ENCODE data around the gene IL6.
A peak's percentile ranks its signal among the peaks of the same experiment; 100 is the strongest.
"Not testable (repeated sequence)": the region's sequence is repeated elsewhere in the genome, so short reads cannot be mapped to it uniquely, and the experiment has no call there.

IL6 gene

DNA sequence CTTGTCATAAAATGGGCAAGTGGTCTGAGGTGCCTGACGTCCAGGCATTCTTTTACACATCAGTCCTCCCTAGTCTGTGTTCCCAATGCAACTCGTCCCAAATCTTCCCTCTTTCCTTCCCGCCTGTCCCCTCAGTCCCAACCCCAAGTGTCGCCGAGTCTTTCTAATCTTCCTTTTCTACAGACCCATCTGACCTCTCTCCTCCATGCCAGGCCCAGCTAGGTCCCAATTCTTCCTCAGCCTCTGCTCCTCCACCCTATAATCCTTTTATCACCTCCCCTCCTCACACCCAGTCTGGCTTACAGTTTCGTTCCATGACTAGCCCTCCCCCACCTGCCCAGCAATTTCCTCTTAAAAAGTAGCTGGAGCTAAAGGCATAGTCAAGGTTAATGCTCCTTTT, 22.3 kb upstream of the IL6 start:
- DNase-seq, result not testable (repeated sequence)

- not testable (repeated sequence) for DNase-seq
Observed at GRCh38 chr7:22705874-22706273, 21.1 kb upstream of the IL6 start.

DNA sequence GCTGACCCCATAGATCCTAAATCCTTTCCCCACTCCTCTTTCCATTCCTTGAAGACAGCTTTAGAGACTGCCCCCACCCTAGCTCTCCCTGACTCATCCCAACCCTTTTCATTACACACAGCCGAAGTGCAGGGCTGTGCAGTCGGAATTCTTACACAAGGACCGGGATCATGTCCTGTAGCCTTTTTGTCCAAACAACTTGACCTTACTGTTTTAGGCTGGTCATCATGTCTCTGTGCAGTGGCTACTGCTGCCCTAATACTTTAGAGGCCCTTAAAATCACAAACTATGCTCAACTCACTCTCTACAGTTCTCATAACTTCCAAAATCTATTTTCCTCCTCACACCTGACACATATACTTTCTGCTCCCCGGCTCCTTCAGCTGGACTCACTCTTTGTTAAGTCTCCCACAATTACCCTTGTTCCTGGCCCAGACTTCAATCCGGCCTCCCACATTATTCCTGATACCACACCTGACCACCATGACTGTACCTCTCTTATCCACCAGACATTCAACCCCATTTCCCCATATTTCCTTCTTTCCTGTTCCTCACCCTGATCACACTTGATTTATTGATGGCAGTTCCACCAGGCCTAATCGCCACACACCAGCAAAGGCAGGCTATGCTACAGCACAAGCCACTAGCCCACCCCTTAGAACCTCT, 19.8 kb upstream of the IL6 start:
- DNase-seq, result not testable (repeated sequence)

DNA sequence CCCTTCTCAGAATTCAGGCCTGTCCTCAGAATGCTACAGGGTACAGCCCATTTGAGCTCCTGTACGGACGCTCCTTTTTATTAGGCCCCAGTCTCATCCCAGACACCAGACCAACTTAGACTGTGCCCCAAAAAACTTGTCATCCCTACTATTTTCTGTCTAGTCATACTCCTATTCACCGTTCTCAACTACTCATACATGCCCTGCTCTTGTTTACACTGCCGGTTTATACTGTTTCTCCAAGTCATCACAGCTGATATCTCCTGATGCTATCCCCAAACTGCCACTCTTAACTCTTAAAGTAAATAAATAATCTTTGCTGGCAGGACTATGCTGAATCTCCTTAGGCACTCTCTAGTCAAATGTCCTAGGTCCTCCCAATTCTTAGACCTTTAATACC, 18.8 kb upstream of the IL6 start:
- not testable (repeated sequence) for DNase-seq

GRCh38 chr7:22708677-22709061, 18.3 kb upstream of the IL6 start:
- not testable (repeated sequence) for DNase-seq

GRCh38 chr7:22709062-22709829, 17.8 kb upstream of the IL6 start:
- not testable (repeated sequence) for DNase-seq

DNA sequence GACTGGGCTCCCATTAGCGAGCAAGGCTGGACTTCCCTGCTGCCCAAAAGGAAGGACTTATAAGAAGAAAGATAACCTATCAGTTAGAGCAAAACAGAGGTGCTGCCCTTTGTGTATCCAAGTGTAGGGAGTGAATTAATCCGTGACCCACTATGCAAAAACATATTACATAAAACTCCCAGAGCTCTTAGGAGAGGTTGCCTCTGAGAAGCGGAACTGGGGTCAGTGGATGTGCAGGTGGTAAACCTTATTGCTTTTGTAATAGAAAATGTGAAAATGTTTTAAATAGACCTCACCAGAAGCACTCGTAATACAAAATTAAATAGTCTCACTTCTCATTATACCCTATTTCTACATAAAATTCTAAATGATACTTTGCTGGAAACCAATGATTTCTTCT, 17.1 kb upstream of the IL6 start:
- no peak for DNase-seq

DNA sequence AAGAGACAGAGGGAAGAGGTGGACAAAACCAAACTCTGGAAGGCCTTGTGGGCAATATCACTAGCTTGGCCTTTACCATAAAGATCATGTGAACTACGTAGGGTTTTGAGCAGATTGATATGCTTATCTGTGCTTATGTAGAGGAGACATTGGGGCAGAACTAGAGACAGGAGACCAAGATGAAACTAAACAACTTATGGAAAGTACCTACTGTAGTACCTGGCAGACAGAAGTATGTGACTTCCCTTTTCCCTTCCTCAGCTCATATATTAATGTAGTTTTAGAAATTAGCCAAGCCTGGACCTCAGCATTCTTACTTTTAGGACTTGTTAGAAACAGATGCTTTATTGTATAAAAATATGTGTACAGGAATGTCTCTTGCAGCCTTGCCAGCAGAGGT, 14.0 kb upstream of the IL6 start:
- no peak for DNase-seq

GRCh38 chr7:22713463-22713862, 13.5 kb upstream of the IL6 start:
- no peak for DNase-seq

GRCh38 chr7:22715969-22716368, 11.0 kb upstream of the IL6 start:
- DNase-seq, result no peak

- DNase-seq, result no peak
Observed at GRCh38 chr7:22717760-22718159, 9.2 kb upstream of the IL6 start.

DNA sequence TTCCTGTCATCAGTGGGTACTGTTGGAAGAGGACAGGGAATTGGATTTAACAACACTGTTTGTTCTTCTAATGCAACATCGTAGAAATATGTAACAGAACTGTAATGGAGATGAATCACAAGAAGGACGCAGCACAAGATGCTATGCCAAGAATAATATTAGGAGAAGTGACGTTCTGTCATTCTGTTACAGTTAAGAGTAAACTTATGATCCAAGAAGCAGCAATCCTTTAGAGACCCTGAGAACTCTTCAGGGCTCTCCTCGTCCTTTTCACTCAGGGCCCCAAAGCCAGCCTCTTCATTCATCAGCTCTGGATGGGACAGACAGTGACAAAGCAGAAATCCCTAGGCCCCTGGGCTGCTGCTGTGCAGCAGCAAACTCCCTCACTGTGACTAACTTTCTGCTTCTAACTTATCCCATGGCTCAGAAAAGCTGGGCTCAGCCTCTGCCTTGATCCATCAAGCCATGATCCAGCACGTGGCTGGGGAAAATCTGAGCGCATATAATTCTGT, 8.7 kb upstream of the IL6 start:
- no peak for DNase-seq

DNA sequence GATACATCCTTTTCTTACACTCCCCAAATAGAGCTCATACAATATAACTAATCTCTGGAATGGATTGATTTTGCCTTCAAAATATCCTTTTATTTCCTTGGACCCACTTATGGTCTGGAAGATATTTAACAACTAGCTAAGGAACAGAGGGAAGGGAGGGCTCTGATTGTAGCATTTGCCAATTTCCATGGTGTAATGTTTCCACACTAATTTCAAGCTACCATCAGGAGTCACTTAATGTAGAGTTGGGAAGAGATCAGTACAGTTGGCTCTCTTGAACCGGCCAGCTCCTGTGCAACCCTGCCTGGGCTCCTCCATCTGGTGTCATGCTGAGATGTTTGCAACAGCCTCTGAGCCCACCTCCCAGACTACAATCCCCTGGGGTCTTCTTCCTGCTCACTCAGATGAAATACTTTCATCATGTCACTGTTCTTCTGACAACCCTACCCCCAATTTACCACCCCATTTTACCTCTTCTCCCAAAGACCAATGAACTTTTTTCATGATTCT, 8.0 kb upstream of the IL6 start:
- DNase-seq, result no peak

DNA sequence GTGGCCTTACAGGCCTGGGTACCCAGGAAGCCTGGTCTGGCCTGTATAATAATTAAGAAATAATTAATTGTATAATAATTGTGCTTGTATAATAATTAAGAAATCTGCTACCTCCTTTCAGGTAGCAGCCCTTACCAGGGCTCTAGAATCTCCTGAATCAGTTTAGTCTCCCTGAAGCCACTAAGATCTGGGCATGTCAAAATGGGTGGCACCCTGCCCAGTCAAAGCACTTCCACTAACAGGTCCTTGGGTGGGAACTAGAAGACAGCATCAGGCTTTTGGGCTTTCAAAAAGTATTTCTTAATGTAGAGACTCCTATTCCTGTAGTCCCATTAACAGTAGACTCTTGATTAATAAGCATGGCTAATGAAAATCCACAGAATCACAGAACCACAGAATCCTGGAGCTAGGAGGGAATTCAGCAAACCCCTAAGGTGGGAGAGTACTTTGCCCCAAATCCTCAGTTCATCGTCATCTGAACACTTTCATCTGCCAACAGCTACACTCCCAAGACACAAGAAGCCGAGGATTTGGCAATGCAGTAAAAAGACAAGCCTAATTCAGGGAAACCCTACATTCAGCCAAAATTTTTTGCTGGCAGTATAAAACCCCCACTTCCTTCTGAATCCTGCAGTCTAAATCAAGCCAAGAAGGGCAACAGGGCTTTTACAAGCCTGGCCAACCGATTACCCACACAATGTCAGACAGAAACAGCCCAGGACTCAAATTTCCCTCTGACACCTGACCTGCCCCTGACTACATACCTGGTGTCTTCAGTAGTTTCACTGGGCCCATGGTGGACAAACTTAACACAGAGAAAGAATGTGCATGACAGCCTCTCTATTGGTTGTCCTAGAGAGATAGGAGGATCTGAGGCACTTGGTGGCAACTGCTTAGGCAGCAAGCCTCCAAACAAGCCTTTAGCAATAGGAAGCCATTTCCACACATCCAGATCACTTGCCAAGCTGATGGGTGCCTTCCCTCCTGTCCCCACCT, 5.9 kb upstream of the IL6 start:
- no peak for DNase-seq

- DNase-seq, result no peak
Observed at GRCh38 chr7:22722536-22723180, 4.3 kb upstream of the IL6 start.

DNA sequence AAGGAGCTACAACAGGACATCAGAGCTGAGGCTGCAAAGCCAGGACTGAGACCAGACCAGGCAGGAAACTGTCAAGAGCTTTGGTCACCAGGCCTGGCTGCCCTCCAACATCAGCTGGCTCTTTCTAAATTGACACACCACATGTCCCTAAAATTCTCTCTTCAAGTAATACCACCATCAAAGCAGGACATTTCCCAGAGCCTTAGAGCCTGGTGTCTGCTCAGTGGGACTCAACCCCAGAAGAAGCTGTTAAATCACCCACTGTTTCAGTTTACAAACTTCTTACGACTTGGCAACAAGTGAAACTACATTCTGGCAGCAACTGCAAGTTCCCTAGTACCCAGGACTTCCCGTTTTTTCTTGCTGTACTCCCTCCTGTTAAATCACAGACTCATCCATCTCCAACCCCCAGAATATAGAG, 3.8 kb upstream of the IL6 start:
- DNase-seq, result no peak

DNA sequence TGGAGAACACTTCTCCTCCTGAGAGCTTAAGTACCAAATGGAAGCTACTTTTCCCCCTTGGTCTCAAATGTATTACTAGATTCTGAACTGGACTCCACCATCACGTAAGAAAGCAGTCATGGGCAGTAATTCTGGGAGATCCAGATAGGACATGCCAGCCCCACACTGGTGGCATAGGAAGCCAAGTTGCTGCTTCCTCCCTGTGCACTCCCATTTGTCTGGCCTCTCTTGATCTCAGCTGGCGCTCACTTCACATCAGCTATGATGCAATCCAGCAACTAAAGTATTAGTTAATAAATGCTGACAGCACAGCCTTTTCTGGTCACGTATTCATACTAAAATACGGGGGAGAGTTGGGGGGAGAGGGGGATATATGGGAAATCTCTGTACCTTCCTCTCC, 3.4 kb upstream of the IL6 start:
- no peak for DNase-seq

- no peak for DNase-seq
Observed at GRCh38 chr7:22724861-22725260, 2.1 kb upstream of the IL6 start.

GRCh38 chr7:22725585-22725984, 1.4 kb upstream of the IL6 start:
- no peak for DNase-seq

GRCh38 chr7:22726345-22726906, 574 bp upstream of the IL6 start:
- DNase-seq, result peak; percentile 27

GRCh38 chr7:22727714-22728035, 675 bp downstream of the IL6 start:
- no peak for DNase-seq

- no peak for DNase-seq
Observed at GRCh38 chr7:22728401-22729029, 1.5 kb downstream of the IL6 start.
